ENCODE results near the gene ASPSCR1.

- TF ChIP-seq CTCF (IDR thresholded peaks at IDR 0.05) (no peak), POLR2A (IDR thresholded peaks at IDR 0.05) (no peak)
Observed at GRCh38 chr17:82059272-82060000, 82.0 kb downstream of the ASPSCR1 start.

Data from body of pancreas (tissue), 4 donors.